Dermis microvascular lymphatic vessel endothelial cell (primary cell): ENCODE measurements around the gene KRTAP5-8. TPM values are rescaled to one million over a fixed set of nuclear protein-coding genes. Genes with fewer than 3 reads are reported as not detected.
"Not testable (repeated sequence)": the region's sequence is repeated elsewhere in the genome, so short reads cannot be mapped to it uniquely, and the experiment has no call there.

Source experiments
- DNase-seq, 2 donors: peaks; one replicate each; pipeline versions ENCODE4 v3.0.0 to v3.0.0-alpha.2; 2010; ENCODE audit warnings: low read depth in 2 of 2
- total RNA-seq: library from RNA; depleted of rRNA; stranded (reverse); fragments of >200 nt; gene quantifications from 2 replicates; pipeline ENCODE4 v1.2.1, GENCODE V29; 2014

KRTAP5-8 gene, protein sequence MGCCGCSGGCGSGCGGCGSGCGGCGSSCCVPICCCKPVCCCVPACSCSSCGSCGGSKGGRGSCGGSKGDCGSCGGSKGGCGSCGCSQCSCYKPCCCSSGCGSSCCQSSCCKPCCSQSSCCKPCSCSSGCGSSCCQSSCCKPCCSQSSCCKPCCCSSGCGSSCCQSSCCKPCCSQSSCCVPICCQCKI
- total RNA-seq = not detected in 2 replicates

DNA sequence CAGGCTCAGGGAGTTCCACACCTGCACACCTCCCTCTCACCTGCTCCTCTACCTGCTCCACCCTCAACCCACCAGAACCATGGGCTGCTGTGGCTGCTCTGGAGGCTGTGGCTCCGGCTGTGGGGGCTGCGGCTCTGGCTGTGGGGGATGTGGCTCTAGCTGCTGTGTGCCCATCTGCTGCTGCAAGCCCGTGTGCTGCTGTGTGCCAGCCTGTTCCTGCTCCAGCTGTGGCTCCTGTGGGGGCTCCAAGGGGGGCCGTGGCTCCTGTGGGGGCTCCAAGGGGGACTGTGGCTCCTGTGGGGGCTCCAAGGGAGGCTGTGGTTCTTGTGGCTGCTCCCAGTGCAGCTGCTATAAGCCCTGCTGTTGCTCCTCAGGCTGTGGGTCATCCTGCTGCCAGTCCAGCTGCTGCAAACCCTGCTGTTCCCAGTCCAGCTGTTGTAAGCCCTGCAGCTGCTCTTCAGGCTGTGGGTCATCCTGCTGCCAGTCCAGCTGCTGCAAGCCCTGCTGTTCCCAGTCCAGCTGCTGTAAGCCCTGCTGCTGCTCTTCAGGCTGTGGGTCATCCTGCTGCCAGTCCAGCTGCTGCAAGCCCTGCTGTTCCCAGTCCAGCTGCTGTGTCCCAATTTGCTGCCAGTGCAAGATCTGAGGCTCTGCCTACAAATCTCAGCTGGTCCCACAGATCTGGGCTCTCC, at the start of gene KRTAP5-8:
TSS of gene KRTAP5-8 (plus strand) at position 49 of the 689 bp plus-strand sequence. CDS start at position 80, 31 bp downstream.
- DNase-seq = not testable (repeated sequence)

DNA sequence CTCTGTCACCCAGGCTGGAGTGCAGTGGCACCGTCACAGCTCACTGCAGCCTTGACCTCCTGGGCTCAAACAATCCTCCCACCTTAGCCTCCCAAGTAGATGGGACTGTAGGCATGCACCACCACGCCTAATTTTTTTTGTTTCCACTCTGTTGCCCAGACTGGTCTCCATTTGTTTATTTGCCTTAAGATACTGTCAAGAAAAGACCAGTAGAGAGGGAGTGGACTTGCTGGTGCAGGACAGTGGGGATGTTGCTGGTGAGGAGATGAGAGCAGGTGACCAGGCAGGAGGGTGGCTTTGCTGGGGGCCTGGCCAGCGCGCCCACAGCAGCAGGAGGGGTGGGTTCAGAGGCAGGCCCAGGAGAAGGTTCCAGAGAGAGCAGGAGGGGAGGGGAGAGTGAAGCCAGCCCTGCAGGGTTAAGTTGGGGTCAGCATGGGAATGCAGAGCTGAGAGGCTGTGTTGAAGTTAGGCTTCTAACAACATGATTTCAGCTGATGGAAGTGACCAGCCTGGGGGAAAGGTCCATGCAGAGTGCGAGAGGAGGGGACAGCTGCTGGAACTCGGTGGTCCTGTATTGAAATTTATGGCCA, 49.0 kb upstream of the KRTAP5-8 start:
- DNase-seq = no peak

DNA sequence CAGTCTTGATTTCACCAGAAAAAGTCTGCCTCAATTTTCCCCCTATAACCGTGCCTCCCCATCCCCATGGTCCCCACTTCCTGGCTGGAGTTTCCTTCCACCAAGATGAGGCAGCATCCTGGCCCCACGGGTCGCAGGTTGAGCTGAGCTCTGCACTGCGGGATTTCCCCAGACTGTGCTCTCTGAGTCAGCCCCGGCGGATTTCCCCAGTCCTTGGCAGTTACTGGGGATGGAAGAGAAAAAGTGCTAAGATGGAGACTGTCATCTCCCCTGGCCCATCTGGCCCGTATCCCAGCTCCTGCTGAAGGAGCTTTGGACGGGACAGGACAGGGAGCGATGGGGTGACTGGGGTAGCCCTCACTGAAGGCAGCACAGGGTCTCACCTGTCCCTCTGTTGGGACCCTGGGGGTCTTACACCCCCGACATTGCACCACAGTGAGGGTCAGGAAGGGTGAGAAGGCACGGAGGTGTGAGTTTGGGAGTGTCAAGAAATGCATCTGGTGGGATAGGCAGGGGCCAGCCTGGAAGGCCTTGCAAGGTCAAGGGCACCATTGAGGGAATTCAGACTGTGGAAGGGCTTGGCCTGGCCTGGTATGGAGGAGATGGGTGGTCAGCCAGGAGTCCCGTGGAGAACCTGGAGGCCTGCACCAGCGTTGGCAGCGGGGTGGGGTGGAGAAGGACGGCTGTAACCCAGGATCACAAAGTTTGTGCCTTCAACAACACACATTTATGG, 48.3 kb upstream of the KRTAP5-8 start:
- peak; percentile 48 to 92 for DNase-seq

DNA sequence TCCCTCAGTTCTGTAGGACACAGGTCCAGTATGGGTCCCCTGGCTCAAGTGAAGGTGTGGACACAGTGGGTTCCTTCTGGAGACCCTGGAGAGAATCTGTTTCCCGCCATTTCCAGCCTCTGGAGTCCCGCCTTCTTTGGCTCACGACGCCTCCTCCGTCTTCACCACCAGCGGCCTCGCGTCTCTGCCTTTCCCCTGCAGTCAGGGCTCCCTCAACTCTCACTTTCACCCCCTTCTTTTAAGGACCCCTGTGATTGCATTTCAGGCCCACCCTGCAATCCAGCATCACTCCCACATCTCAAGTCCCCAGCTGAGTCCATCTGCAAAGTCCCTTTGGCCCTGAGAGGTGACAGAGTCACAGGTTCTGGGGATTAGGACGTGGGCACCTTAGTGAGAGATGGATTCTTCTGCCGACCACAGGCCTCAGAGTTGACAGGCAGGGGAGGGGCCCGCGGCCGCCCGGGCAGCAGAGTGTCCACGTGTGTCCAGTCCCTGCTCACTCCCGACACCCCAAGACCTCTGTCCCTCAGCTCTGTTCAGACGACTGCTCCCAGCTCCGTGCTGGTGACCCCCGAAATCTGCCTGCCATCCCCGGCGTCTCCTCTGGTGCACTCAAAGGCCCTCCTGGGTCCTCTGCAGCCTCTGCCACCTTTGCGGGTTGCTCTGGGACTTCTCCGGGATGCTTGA, 47.6 kb upstream of the KRTAP5-8 start:
- DNase-seq = no peak

DNA sequence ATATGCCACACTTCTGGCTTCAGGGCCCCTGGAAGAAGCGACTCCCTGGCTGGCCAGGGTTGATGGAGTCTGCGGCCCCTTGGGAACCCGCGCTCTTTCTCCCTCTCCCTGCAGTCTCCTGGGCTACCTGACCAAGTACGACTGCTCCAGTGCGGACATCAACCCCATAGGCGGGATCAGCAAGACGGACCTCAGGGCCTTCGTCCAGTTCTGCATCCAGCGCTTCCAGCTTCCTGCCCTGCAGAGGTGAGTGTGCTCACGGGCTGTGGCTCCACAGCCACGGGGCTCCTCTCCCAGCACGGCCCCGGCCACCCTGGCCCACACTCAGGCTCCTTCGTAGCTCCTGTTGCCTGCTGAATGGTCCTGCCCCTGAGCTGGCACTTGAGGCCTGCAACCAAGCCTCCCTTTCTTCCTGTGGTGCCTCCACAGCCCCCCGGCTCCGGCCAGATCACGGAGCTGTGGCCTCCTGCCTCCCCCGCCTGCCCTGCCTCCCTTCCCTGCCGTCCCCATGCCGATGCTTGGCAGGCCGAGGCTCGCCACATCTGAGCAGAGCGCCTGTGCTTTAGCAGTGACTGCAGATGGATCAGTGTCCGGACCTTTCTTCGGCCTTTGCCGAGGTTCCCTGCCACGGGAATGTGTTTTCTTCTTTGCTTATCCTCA, 47.0 kb upstream of the KRTAP5-8 start:
- DNase-seq = no peak

DNA sequence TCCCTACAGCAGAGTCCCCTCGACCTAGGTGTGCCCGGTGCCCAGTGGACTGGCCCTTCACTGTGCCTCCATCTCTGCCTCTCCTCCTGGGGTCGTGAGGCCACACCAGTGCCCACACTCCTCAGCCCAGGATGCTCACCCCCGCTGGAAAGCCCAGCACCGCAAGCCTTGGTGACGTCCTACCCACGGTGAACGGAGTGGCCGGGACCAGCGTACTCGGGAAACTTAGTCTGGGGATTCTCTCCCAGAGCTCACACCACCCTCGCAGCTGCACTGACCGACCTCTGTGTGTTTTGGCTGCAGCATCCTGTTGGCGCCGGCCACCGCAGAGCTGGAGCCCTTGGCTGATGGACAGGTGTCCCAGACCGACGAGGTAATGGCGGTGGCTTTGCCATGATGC, 46.3 kb upstream of the KRTAP5-8 start:
- no peak for DNase-seq

DNA sequence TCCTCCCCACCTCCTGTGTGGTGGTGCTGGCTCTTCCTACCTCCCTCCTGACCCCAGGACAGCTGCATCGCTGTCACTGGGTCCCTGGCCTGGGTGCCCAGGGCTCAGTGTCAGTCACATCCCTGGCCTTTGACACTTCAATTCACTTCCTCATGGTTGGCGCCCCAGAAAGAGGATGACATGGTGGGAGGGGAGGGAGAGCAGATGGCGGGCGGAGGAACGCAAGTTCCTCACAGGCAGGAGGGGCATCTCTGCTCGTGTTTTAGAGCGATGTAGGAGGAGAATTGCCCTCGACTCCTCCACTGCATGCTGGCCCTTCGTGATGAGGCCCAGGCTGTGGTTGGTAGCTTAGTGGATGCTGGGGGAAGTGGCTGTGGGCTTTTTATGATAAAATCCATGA, 45.9 kb upstream of the KRTAP5-8 start:
- no peak for DNase-seq

DNA sequence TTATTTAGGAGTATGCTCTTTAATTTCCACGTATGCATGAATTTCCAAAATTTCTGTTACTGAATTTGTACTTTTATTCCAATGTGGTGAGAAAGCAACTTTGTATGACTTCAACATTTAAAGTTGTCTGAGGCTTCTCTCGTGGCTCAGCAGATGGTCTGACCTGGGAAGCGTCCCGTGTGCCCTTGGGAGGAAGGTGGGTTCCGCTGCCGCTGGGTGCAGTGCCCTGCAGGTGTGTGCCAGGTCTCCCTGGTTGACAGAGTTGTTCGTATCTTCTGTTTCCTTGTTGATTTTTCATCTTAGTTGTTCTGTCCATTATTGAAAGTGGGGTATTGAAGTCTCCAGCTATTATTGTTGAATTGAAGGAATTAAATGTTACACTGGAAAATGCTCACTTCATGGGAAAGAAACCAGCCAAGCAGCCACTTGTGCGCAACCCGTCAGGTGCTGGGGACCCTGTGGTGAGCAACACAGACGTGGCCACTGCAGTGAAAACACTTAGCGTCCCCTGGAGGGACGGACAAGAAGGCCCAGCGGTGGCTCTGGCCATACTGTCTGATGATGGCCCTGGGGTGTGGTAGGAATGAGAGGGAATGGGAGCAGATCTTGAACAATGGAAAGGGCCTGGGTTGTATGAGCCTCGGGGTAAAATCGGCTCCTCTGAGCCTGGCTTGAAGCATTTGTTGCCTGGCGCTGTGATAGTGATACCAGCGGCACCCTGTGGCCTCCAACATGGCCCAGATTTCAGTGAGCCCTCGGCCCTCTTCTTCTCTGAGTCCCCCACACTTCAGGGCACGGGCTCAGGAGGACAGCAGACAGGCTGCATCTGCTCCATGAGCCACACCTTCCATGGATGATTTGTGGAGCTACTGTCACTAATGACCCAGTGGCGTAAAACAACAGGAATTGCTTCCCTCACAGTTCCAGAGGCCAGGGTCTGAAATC, 42.3 kb upstream of the KRTAP5-8 start:
- DNase-seq = no peak

DNA sequence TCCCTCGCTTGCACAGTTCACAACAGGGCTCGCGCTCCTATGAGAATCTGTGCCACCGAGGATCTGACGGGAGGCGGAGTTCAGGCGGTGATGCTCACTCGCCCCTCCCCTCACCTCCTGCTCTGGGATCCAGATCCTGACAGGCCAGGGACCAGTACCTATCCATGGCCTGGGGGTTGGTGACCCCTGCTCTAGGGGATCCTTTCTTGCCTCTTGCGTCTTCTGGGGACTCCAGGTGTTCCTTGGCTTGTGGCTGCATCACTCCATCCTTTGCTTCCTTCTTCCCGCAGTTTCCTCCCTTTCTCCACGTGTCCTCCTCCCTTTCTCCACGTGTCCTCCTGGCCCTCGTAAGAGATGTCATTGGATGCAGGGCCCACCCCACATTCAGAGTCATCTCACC, 41.4 kb upstream of the KRTAP5-8 start:
- DNase-seq = no peak

DNA sequence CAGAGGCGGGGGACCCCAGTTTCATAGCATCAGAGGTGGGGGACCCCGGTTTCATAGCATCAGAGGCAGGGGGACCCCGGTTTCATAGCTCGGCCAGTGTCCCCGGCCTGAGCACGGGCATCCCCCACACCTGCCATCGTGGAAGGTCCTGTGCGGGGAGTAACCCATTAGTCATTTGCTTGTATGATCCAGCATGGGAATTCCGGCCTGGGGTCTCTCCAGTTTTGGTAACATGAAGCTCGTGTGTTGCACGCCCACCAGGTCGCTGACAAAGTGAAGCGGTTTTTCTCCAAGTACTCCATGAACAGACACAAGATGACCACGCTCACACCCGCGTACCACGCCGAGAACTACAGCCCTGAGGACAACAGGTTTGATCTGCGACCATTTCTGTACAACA, 39.7 kb upstream of the KRTAP5-8 start:
- DNase-seq = no peak

DNA sequence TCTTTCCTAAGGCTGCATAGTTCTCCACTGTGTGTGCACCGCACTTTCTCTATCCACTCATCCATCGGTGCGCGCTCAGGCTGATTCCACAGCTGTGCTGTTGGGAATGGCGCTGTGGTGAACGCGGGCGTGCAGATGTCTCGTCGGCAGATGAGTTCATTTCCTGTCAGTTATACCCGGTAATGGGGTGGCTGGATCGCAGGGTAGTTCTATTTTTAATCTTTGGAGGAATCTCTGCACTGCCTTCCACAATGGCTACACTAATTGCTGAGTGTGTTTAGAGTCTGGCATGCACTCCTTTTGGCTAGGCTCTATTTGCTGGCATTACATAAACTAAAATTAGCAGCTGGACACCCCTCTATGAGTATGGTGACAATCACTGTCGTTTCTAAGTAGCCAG, 38.7 kb upstream of the KRTAP5-8 start:
- DNase-seq = peak; percentile 71 to 88

DNA sequence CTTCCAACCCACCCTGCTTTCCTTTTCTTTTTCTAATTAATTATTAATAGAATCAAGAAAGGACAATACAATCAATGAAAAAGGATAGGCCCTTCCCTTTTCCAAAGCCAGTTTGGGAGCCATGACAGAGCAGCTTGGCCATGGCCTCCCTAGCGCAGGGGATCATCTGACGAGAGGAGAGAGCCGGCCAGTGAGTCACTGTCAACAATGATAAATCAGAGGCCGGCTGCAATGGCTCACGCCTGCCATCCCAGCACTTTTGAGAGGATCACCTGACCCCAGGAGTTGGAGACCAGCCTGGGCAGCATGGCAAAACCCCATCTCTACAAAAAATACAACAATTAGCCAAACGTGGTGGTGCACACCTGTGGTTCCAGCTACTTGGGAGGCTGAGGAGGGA, 38.3 kb upstream of the KRTAP5-8 start:
- peak; percentile 48 to 83 for DNase-seq

DNA sequence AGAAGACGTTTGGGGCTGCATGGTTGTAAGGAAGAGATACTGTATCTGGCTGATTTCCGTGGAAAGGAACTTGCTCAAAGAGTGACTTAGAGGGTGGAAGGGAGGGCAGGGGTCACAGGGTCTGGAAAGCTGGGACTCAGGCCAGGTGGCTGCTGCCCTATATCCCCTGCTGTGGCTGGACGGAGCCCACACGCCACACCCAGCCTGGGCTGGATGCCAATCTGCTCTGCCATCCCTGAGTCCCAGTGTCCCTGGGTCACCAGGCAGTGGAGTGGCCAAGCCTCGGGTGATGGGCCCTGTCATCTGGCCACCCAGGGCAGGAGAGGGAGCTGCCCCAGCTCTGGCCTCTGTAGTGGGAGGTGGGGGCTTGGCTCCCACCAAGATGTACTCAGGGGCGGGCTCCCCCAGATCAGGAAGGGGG, 37.2 kb upstream of the KRTAP5-8 start:
- peak; percentile 26 to 49 for DNase-seq

DNA sequence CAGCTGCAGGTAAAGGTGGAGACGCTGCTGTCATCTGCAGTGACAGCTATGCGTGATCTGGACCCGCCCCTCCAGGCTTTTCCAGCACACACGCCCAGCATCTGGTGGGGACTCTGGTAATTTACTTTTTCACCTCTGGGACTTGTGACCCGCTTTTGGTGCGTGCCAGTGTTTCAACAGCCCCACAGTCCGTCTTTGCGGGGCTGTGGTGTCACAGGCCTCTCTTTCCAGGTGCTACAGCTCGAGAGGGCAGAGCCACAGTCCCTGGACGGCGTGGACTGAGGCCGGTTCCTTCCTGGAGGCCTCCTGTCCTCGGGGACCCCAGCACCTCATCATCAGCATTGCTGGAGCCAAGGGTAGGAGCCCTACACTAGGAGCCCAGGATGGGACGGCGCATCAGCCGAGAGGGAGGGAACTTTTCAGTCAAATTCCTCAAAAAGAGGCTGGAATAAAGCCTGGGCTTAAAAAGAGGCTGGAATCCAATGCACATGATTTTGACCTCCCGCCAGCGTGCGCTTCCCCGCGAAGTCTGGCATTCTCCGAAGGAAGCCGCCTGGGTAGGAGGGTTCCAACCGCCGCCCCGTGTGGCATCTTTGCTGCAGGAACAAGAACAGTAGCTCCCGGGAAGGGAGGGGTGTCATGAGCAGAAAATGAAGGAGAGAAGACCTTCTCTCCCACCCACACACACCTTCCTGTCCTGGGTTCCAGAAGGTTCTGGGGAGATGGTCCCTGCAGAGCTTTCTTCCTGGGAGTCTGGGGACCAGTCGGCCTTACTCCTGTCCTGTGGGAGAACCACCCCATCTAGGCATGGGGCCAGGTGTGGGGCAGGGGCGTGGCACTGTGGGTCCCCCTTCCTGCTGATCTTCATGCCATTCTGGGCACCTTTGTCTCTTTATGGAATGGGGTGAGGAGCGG, 36.5 kb upstream of the KRTAP5-8 start:
- DNase-seq = no peak

DNA sequence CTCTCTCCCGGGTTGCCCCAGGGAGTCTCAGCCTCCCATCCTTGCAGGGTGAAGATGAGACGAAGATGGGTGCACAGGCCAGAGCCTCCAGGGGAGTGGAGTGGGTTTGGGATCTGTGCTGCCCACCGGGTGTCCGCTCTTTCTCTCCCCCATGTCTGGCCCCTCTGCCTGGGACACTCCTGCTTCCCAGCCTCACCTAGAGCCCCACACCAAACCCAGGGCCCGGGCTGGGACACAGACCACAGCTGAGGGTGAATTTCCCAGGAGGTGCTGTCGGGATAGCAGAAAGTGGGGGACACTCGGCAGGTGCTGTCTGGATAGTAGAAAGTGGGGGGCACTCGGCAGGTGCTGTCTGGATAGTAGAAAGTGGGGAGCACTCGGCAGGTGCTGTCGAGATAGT, 35.8 kb upstream of the KRTAP5-8 start:
- DNase-seq = no peak

DNA sequence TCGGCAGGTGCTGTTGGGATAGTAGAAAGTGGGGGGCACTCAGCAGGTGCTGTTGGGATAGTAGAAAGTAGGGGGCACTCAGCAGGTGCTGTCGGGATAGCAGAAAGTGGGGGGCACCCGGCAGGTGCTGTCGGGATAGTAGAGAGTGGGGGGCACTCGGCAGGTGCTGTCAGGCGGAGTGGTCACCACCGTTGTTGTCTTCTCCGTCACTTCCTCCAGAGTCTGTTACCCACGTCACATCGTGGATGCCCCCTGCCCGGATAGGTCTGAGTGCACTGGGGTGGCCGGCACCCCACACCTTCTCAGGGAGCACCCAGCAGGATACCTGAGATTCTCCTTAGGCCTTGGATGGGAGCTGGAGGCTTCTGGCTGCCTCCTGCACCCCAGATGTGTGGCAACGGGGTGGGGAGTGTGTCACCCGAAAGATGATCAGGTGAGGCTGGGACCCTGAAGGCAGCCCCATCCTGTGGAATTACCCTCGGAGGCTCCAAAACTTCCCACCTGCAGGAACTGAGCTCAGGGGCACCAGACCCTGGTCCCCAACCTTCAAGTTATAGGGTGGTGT, 34.9 kb upstream of the KRTAP5-8 start:
- no peak for DNase-seq

DNA sequence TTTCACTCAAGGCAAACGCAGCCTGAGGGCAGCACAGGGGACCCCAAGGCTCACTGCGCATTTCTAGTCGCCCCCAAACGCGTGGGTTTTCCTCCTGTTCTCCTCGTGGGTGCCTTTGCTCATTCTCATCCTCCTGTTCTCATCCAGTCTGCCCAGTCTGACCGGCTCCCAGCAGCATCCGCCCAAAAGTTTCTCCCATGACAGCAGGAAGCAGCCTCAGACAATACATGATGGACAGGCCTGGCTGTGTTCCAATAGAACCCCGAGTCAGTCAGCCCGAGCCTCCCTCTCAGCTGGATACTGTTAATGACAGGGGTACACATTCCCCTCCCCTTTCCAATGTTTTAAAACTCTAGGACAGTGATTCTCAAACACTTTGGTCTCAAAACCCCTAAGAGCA, 33.3 kb upstream of the KRTAP5-8 start:
- peak; percentile 82 to 90 for DNase-seq

DNA sequence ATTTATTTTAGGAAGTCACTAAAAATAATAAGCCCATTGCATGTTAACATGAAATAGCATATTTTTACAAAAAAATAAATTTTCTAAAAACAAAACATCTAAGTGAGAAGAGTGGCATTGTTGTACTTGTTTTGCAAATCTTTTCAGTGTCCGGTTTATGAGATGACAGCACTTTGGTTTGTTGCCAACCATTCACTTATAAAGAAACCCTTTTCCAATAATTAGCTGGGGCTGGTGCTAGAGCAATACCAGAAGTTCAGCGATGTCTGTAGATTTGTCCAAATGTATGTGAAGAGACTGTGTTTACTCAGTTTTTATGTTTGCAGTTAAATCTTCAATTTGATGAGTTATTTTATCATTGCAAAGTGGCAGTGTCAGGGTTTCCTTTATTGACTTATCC, 32.8 kb upstream of the KRTAP5-8 start:
- DNase-seq = peak; percentile 68 to 75

DNA sequence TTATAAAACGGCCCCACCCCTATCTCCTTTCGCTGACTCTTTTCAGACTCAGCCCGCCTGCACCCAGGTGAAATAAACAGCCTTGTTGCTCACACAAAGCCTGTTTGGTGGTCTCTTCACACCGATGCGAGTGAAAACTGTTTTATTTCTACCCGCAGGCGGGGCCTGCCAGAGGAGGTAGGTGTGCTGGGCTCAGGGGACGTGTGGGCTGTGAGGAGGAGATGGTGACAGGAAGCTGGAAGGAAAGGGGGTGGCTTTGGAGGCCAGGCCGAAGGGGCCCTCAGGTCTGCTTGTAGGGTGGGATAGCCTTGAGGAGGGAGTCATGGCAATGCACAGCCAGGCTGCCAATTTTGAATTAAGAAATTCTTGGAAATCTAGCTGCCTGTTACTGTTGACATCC, 32.0 kb upstream of the KRTAP5-8 start:
- DNase-seq = no peak
